Adipocyte (in vitro differentiated cells): ENCODE measurements around the gene MGAM2.

Experiments
- DNase-seq: peaks from one replicate; pipeline ENCODE4 v3.0.0-alpha.2; 2015; ENCODE audit warnings: low read depth
- H3K27me3 ChIP-seq: replicated peaks from 2 replicates; pipeline ENCODE4 v1.7.0; 2013; ENCODE audit warnings: mild to moderate bottlenecking, low read length, moderate library complexity; ENCODE audit not compliant: control insufficient read depth, insufficient read depth
- H3K36me3 ChIP-seq: 2 replicates; pipeline ENCODE4 v1.7.0; 2013; ENCODE audit warnings: low read length, mild to moderate bottlenecking, moderate library complexity; ENCODE audit not compliant: control insufficient read depth, insufficient read depth, severe bottlenecking
- H3K4me1 ChIP-seq: 2 replicates; pipeline ENCODE4 v1.7.0; 2013; ENCODE audit warnings: mild to moderate bottlenecking, low read length, moderate library complexity; ENCODE audit not compliant: control insufficient read depth, insufficient read depth
- H3K4me3 ChIP-seq: 2 replicates; pipeline ENCODE4 v1.7.0; 2013; ENCODE audit warnings: mild to moderate bottlenecking, low read length, moderate library complexity
- H3K9ac ChIP-seq: 2 replicates; pipeline ENCODE4 v1.7.0; 2013; ENCODE audit warnings: mild to moderate bottlenecking, low read length, moderate library complexity
- H3K9me3 ChIP-seq: 2 replicates; pipeline ENCODE4 v1.7.0; 2013; ENCODE audit warnings: mild to moderate bottlenecking, low read length, moderate library complexity; ENCODE audit not compliant: control insufficient read depth

Gene MGAM2

DNA sequence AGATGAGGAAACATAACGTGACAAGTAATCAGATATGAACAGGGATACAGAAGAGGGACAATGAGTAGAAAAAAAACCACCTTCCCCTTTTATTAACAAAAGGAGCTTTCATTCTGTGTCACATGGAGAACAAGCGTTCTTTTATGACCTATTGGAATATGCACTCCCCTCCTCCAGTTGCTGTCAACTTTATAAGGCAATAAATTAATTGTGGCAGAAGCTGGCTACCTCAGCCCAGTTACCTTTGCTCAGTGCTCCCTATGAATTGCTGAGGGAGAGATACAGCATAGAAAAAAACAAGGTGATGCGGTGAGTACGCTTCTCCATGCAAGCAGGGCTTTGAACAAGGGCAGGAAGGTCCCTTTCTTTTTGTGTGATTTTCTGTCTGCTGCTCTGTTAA lies at the start of gene MGAM2:
Gene MGAM2 (plus strand): TSS at position 220 of the 400 bp plus-strand sequence. CDS start 5,156 bp downstream, outside the sequence.
- Histone ChIP-seq H3K9ac (no peak within 1 kb of the TSS), H3K36me3 (no peaks in the 10 kb centered on the region), H3K27me3 (peaks cover 3% of the 10 kb centered on the region), H3K4me3 (no peak within 1 kb of the TSS), H3K4me1 (no peaks in the 10 kb centered on the region), H3K9me3 (no peaks in the 10 kb centered on the region)
- DNase-seq, result no peak

DNA sequence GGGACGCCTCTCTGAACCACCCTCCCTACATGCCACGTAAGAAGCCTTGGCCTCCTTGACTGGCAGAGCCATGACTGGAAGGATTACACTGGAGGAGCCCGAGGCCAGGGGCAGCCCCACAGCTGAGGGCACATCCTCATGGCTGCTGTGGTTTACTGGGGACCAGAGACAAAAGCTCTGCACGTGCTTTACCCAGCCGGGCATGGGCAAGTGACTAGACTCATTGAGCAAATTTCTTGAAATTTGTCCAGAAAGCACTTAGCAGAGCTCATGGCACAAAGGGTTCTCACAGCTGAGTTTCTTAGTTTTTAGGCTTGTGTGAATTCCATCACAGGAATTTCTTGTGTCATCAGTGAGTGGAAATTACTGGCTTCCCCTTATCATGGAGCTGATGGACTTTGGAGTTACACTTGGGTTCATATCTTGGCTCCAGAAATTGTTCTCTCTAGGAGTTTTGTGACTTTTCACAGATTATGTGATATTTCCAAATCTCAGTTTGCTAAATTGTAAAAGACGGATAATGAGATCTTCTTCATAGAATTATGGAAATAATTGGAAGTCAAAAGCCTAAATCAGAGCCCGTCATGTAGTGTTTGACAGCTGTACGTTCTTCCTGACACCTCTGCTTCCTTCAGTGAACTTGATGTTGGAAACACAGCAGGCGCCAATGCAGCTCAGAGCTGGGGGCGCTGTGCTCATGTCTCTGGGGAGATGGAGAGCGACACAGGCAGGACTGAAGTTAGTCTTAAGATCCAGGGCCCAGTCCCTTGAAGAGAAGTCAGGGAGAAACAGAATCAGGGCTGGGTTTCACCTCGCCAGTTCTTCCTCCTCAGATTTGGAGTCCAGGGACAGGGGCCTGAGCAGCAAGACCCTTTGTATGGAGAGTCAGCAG lies 47.7 kb upstream of the MGAM2 start:
- peak; percentile 1 for DNase-seq
- Histone ChIP-seq H3K27me3 (no peaks in the 10 kb centered on the region), H3K9me3 (no peaks in the 10 kb centered on the region), H3K9ac (no peak overlapping the region), H3K4me1 (no peaks in the 10 kb centered on the region), H3K36me3 (no peaks in the 10 kb centered on the region), H3K4me3 (no peak overlapping the region)

DNA sequence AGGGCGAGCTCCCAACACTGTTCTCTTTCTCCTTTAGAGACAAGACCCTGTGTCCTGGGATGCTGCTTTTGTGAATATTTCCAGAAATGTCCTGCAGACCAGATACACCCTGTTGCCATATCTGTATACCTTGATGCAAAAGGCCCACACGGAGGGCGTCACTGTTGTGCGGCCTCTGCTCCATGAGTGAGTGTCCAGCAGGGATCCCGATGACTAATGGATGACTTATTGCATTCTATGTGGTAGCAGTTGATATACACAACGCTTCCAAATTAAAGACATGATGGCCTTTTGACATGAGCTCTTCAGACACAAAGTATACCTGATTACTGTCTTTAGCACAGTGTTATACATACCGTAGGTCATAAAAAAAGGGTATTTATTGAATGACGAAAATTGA lies 45.0 kb upstream of the MGAM2 start:
- no peaks in the 10 kb centered on the region for H3K9me3 ChIP-seq
- no peak overlapping the region for H3K9ac ChIP-seq
- no peak overlapping the region for H3K4me3 ChIP-seq
- H3K36me3 ChIP-seq, result no peaks in the 10 kb centered on the region
- no peak for DNase-seq
- H3K4me1 ChIP-seq, result no peaks in the 10 kb centered on the region
- H3K27me3 ChIP-seq, result no peaks in the 10 kb centered on the region

DNA sequence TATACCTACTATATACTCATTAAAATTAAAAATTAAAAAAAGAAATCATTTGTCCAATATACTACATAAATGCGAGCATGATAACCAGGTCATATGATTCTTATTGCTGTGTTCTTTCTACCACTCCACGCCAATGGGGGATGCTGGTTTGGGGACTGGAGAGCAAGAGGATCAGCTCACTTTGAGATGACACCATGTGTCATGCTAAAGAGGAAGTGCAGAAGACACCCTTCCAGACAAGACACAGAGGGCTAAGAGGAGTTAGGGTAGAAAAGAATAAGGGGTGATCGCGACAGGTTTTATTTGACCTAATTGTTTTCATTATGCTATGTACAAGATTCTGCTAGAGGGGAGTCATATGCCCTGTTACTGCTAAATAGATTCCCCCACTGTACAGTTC lies 33.8 kb upstream of the MGAM2 start:
- no peaks in the 10 kb centered on the region for H3K4me1 ChIP-seq
- no peak overlapping the region for H3K4me3 ChIP-seq
- H3K9me3 ChIP-seq, result no peaks in the 10 kb centered on the region
- no peaks in the 10 kb centered on the region for H3K36me3 ChIP-seq
- no peak overlapping the region for H3K9ac ChIP-seq
- DNase-seq, result no peak
- H3K27me3 ChIP-seq, result no peaks in the 10 kb centered on the region

DNA sequence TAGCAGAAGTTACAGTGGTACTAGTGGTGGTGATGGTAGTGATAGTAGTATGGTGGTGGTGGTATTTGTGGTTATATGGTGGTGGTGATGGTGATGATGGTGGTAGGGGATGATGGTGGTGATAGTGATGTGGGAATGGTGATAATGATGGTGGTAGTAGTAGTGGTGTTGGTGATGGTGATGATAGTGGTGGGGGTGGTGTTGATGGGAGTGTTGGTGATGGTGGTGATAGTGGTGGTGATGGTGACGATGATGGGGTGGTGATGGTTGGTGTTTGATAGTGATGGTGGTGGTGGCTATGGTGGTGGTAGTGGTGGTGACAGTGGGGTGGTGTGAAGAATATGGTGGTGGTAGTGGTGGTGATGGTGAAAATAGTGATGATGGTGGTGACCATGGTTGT lies 27.9 kb upstream of the MGAM2 start:
- no peak for DNase-seq
- no peak overlapping the region for H3K9ac ChIP-seq
- no peaks in the 10 kb centered on the region for H3K9me3 ChIP-seq
- no peak overlapping the region for H3K4me3 ChIP-seq
- H3K27me3 ChIP-seq, result no peaks in the 10 kb centered on the region
- no peaks in the 10 kb centered on the region for H3K4me1 ChIP-seq
- no peaks in the 10 kb centered on the region for H3K36me3 ChIP-seq

DNA sequence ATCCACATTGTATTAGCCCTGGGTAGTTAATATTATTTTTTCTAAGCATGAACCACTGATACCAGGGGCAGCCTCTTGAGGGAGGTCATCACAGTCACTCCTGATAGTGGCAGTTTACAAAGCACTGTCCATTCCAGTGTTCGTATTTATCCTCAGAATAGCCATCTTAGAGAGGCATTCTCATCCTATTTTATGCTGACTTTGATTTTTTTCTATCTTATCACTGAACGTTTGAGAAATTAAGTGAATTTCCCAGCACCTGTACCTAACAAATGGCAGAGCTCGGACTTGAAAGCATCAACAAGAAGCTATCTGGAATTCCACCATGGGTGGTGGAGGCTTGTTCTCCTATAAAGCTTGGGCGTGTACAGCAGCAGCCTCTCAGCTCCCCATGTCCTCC lies 26.1 kb upstream of the MGAM2 start:
- Histone ChIP-seq H3K27me3 (no peaks in the 10 kb centered on the region), H3K9me3 (no peaks in the 10 kb centered on the region), H3K4me3 (no peak overlapping the region), H3K4me1 (no peaks in the 10 kb centered on the region), H3K9ac (no peak overlapping the region), H3K36me3 (no peaks in the 10 kb centered on the region)
- no peak for DNase-seq

DNA sequence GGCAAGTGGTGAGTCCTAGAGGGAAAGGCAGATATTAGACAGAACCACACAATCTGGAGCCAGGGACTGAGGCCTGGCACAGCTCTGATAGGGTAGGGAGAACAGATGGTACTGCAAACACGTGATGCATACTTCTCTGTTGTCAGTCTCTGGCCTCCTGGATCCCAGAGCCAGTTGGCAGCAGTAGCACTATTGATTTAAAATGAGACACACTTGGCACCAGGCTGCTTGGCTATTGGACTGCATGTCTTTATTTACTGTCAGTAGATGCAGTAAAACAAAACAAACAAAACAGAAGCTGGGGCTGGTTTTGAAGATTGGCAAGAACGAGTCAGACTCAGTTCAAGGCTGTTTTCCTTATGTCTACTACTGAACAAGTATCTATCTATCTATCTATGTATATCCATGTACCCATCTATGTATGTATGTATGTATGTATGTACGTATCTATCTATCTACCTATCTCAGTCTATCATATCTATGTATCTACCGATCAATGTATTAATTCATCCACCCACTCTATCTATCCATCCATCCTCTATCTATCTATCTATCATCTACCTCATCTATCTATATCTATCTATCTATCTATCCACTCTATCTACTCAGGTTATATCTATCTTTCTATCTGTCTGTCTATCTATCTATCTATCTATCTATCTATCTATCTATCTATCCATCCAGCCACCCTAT lies 23.4 kb upstream of the MGAM2 start:
- Histone ChIP-seq H3K9ac (no peak overlapping the region), H3K4me1 (no peaks in the 10 kb centered on the region), H3K4me3 (no peak overlapping the region), H3K9me3 (no peaks in the 10 kb centered on the region), H3K36me3 (no peaks in the 10 kb centered on the region), H3K27me3 (no peaks in the 10 kb centered on the region)
- no peak for DNase-seq

DNA sequence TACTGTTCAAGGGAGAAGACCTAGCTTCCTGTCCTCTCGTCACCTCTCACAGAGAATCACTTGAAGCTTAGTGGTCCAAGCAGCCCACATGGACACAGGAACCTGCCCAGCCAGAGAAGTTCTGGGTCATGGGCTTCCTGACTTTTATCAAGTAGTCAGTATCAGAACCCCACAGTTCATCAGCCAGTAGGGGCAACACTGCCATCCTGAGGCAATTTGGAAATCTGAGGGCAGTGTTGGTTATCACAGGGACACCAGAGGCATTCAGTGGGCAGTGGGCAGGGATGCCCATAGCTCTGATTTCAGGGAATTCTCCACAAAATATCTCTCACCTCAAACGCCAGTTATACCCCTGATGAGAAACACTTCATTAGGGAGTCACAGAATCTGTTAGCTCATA lies 22.5 kb upstream of the MGAM2 start:
- H3K4me1 ChIP-seq, result no peaks in the 10 kb centered on the region
- no peaks in the 10 kb centered on the region for H3K36me3 ChIP-seq
- H3K27me3 ChIP-seq, result no peaks in the 10 kb centered on the region
- no peak overlapping the region for H3K4me3 ChIP-seq
- no peak for DNase-seq
- no peak overlapping the region for H3K9ac ChIP-seq
- H3K9me3 ChIP-seq, result no peaks in the 10 kb centered on the region

DNA sequence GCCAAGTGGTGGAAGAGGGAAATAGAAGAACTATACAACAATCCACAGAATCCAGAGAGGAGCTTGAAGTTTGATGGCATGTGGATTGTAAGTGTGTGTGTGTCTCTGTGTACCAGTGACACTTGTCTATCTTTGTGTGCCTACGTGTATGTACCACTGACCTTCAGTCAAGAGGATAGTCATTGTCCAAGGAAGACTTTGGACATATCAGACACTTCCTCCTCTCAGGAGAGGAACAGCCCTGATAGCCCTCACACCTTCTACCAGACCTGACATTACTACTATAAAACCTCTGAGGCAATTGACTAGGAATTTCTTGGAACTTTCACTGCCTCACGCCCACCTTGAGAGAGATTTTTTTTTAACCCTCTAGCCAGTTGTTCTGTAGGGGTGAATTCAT lies 19.6 kb upstream of the MGAM2 start:
- H3K4me1 ChIP-seq, result no peaks in the 10 kb centered on the region
- no peaks in the 10 kb centered on the region for H3K36me3 ChIP-seq
- H3K4me3 ChIP-seq, result no peak overlapping the region
- no peak for DNase-seq
- H3K27me3 ChIP-seq, result no peaks in the 10 kb centered on the region
- H3K9me3 ChIP-seq, result no peaks in the 10 kb centered on the region
- H3K9ac ChIP-seq, result no peak overlapping the region

DNA sequence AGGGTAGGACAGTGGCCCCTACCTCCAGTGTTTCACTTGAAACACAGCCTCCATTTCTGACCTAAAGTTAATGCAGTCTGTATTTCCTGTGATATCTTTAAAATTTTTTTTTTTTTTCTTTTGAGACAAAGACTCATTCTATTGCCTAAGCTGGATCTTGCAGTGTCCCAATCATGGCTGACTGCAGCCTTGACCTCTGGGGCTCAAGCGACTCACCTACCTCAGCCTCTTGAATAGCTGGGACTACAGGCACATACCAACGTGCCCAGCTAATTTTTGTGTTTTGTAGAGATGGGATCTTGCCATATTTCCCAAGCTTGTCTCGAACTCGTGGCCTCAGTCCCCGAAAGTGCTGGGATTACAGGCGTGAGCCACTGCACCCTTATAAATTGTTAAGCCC lies 16.7 kb upstream of the MGAM2 start:
- H3K4me3 ChIP-seq, result no peak overlapping the region
- no peaks in the 10 kb centered on the region for H3K4me1 ChIP-seq
- no peaks in the 10 kb centered on the region for H3K36me3 ChIP-seq
- no peak overlapping the region for H3K9ac ChIP-seq
- DNase-seq, result no peak
- H3K27me3 ChIP-seq, result no peaks in the 10 kb centered on the region
- H3K9me3 ChIP-seq, result no peaks in the 10 kb centered on the region

DNA sequence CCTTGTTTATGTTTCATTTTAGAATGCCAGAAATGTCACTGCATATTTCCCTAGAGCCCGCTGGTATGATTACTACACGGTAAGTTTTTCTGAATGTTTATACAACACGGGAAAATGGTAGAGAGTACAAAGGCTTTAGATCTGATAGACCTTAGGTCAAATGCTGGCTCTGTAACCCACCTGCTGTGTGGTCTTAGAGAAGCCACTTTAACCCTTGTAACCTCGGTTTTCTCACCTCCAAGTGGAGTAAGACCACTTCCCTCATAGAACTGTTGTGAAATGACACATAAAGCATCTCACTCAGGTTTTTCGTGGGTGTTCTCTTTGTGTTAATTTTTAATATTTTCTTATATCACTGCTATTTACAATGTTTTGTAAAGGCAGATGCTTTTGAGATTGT lies 13.9 kb upstream of the MGAM2 start:
- Histone ChIP-seq H3K9me3 (no peaks in the 10 kb centered on the region), H3K9ac (no peak overlapping the region), H3K36me3 (no peaks in the 10 kb centered on the region), H3K27me3 (no peaks in the 10 kb centered on the region), H3K4me3 (no peak overlapping the region), H3K4me1 (no peaks in the 10 kb centered on the region)
- no peak for DNase-seq
